Breast epithelium (tissue), 3 donors: ENCODE results near the gene PNLIP.

ENCODE experiments used
- CTCF ChIP-seq, 3 donors: fragments of 450-650 bp; IDR thresholded peaks; one replicate each; pipeline ENCODE4 v1.5.1; 2016 to 2017; ENCODE audit warnings: antibody characterized with exemption in 3 of 3, mild to moderate bottlenecking in 3 of 3, moderate library complexity in 3 of 3
- POLR2A ChIP-seq: fragments of 450-650 bp; IDR thresholded peaks from one replicate; pipeline ENCODE4 v1.6.1; 2016; ENCODE audit warnings: antibody characterized with exemption, mild to moderate bottlenecking, moderate library complexity

- TF ChIP-seq CTCF (IDR thresholded peaks at IDR 0.05) = no peak
- TF ChIP-seq POLR2A = no peak
Measured at GRCh38 chr10:116615199-116615776, 69.6 kb downstream of the PNLIP start.
